ENCODE results near the gene CTNNBL1.
"Not testable (repeated sequence)": the region's sequence is repeated elsewhere in the genome, so short reads cannot be mapped to it uniquely, and the experiment has no call there.

The CTNNBL1 gene

GRCh38 chr20:37677969-37678861 lies 15.6 kb upstream of the CTNNBL1 start:
- no peak for DNase-seq (ENCODE audit: low spot score)

GRCh38 chr20:37679751-37680150 lies 14.1 kb upstream of the CTNNBL1 start:
- DNase-seq (ENCODE audit: low spot score): not testable (repeated sequence)

GRCh38 chr20:37680420-37680819 lies 13.4 kb upstream of the CTNNBL1 start:
- no peak for DNase-seq (ENCODE audit: low spot score)

GRCh38 chr20:37681384-37682112 lies 12.3 kb upstream of the CTNNBL1 start:
- no peak for DNase-seq (ENCODE audit: low spot score)

GRCh38 chr20:37683146-37683545 lies 10.7 kb upstream of the CTNNBL1 start:
- not testable (repeated sequence) for DNase-seq (ENCODE audit: low spot score)

- DNase-seq (ENCODE audit: low spot score): no peak
These were observed 6.9 kb upstream of the CTNNBL1 start for GRCh38 chr20:37686762-37687477.

GRCh38 chr20:37687478-37687805 lies 6.4 kb upstream of the CTNNBL1 start:
- DNase-seq (ENCODE audit: low spot score): no peak

GRCh38 chr20:37688093-37688492 lies 5.7 kb upstream of the CTNNBL1 start:
- DNase-seq (ENCODE audit: low spot score): no peak

- no peak for DNase-seq (ENCODE audit: low spot score)
These were observed 3.0 kb upstream of the CTNNBL1 start for GRCh38 chr20:37690626-37691369.

GRCh38 chr20:37692459-37693166 lies 1.2 kb upstream of the CTNNBL1 start:
- no peak for DNase-seq (ENCODE audit: low spot score)

GRCh38 chr20:37693242-37693634 lies 592 bp upstream of the CTNNBL1 start:
- no peak for DNase-seq (ENCODE audit: low spot score)

- DNase-seq (ENCODE audit: low spot score): no peak
These were observed 2.0 kb downstream of the CTNNBL1 start for GRCh38 chr20:37695684-37696342.

- DNase-seq (ENCODE audit: low spot score): peak; percentile 11
These were observed 3.5 kb downstream of the CTNNBL1 start for GRCh38 chr20:37697314-37697713.

GRCh38 chr20:37699202-37699601 lies 5.4 kb downstream of the CTNNBL1 start:
- no peak for DNase-seq (ENCODE audit: low spot score)

GRCh38 chr20:37700301-37700700 lies 6.5 kb downstream of the CTNNBL1 start:
- no peak for DNase-seq (ENCODE audit: low spot score)

- not testable (repeated sequence) for DNase-seq (ENCODE audit: low spot score)
These were observed 7.8 kb downstream of the CTNNBL1 start for GRCh38 chr20:37701676-37702075.

GRCh38 chr20:37702403-37703034 lies 8.7 kb downstream of the CTNNBL1 start:
- DNase-seq (ENCODE audit: low spot score): no peak

- DNase-seq (ENCODE audit: low spot score): no peak
These were observed 9.4 kb downstream of the CTNNBL1 start for GRCh38 chr20:37703035-37703845.

GRCh38 chr20:37704955-37705354 lies 11.1 kb downstream of the CTNNBL1 start:
- no peak for DNase-seq (ENCODE audit: low spot score)

All from NAMALWA (cell line).